CD4-positive, alpha-beta T cell treated with Interleukin-4 for 4 hours (primary cell): ENCODE data around the gene FOXL2.

Experiments used
- DNase-seq: peaks from one replicate; pipeline ENCODE4 v3.0.0-alpha.2; 2020

Gene FOXL2

GRCh38 chr3:138946663-138947494 lies at the start of gene FOXL2, which contains the start of gene FOXL2NB:
Gene FOXL2 (minus strand): TSS chr3:138947137. CDS start chr3:138946722, 415 bp downstream.
Gene FOXL2NB (plus strand): TSS chr3:138947217. CDS start chr3:138947365, 148 bp downstream.
- DNase-seq: no peak

GRCh38 chr3:138995706-138996105 lies 48.8 kb upstream of the FOXL2 start:
- no peak for DNase-seq

- no peak for DNase-seq
Measured at GRCh38 chr3:138987181-138987580, 40.2 kb upstream of the FOXL2 start.

- no peak for DNase-seq
Measured at GRCh38 chr3:138985932-138986331, 39.0 kb upstream of the FOXL2 start.

- no peak for DNase-seq
Measured at GRCh38 chr3:138984816-138985215, 37.9 kb upstream of the FOXL2 start.

GRCh38 chr3:138976047-138976446 lies 29.1 kb upstream of the FOXL2 start:
- DNase-seq: no peak

- DNase-seq: no peak
Measured at GRCh38 chr3:138975351-138975750, 28.4 kb upstream of the FOXL2 start.

- no peak for DNase-seq
Measured at GRCh38 chr3:138974462-138974861, 27.5 kb upstream of the FOXL2 start.

GRCh38 chr3:138972941-138973340 lies 26.0 kb upstream of the FOXL2 start:
- no peak for DNase-seq

- DNase-seq: no peak
Measured at GRCh38 chr3:138971766-138972320, 24.9 kb upstream of the FOXL2 start.

GRCh38 chr3:138964923-138965322 lies 18.0 kb upstream of the FOXL2 start:
- no peak for DNase-seq

GRCh38 chr3:138964264-138964663 lies 17.3 kb upstream of the FOXL2 start:
- no peak for DNase-seq

GRCh38 chr3:138962854-138963560 lies 16.1 kb upstream of the FOXL2 start:
- DNase-seq: no peak

GRCh38 chr3:138960417-138960852 lies 13.5 kb upstream of the FOXL2 start:
- DNase-seq: no peak

- no peak for DNase-seq
Measured at GRCh38 chr3:138950701-138951100, 3.8 kb upstream of the FOXL2 start.

GRCh38 chr3:138950006-138950644 lies 3.2 kb upstream of the FOXL2 start:
- DNase-seq: no peak

GRCh38 chr3:138949445-138950005 lies 2.6 kb upstream of the FOXL2 start:
- DNase-seq: no peak

GRCh38 chr3:138949002-138949418 lies 2.1 kb upstream of the FOXL2 start:
- no peak for DNase-seq

GRCh38 chr3:138948371-138949001 lies 1.5 kb upstream of the FOXL2 start:
- no peak for DNase-seq

- no peak for DNase-seq
Measured at GRCh38 chr3:138947495-138948121, 671 bp upstream of the FOXL2 start.

GRCh38 chr3:138945709-138946662 lies 951 bp downstream of the FOXL2 start:
- DNase-seq: no peak
